ENCODE data around the gene STK24. TPM values are rescaled to one million over a fixed set of nuclear protein-coding genes. Genes with fewer than 3 reads are reported as not detected.
A peak's percentile ranks its signal among the peaks of the same experiment; 100 is the strongest.
"Not testable (repeated sequence)": the region's sequence is repeated elsewhere in the genome, so short reads cannot be mapped to it uniquely, and the experiment has no call there.

STK24 gene
- total RNA-seq, 1 donor from 2014 or later, result 92.3 TPM

GRCh38 chr13:98413796-98414195 lies 163.1 kb downstream of the STK24 start:
- peaks cover 6% of the 10 kb centered on the region for H3K27me3 Mint-ChIP-seq (ENCODE audit: unreplicated experiment)
- DNase-seq (ENCODE audit: low spot score), result no peak
- H3K9me3 Mint-ChIP-seq (ENCODE audit: unreplicated experiment), result no peaks in the 10 kb centered on the region
- no peak overlapping the region for H3K27ac Mint-ChIP-seq (ENCODE audit: unreplicated experiment)
- H3K4me3 Mint-ChIP-seq (ENCODE audit: unreplicated experiment), result no peak overlapping the region
- peaks cover 47% of the 10 kb centered on the region for H3K36me3 Mint-ChIP-seq (ENCODE audit: low read depth, unreplicated experiment)
- TF ChIP-seq, protein P1, sequence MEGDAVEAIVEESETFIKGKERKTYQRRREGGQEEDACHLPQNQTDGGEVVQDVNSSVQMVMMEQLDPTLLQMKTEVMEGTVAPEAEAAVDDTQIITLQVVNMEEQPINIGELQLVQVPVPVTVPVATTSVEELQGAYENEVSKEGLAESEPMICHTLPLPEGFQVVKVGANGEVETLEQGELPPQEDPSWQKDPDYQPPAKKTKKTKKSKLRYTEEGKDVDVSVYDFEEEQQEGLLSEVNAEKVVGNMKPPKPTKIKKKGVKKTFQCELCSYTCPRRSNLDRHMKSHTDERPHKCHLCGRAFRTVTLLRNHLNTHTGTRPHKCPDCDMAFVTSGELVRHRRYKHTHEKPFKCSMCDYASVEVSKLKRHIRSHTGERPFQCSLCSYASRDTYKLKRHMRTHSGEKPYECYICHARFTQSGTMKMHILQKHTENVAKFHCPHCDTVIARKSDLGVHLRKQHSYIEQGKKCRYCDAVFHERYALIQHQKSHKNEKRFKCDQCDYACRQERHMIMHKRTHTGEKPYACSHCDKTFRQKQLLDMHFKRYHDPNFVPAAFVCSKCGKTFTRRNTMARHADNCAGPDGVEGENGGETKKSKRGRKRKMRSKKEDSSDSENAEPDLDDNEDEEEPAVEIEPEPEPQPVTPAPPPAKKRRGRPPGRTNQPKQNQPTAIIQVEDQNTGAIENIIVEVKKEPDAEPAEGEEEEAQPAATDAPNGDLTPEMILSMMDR (IDR thresholded peaks at IDR 0.05; ENCODE audit: unreplicated experiment), result no peak
- H3K4me1 Mint-ChIP-seq (ENCODE audit: unreplicated experiment), result peaks cover 34% of the 10 kb centered on the region

- H3K4me3 Mint-ChIP-seq (ENCODE audit: unreplicated experiment); DNase-seq (ENCODE audit: low spot score); H3K27me3 Mint-ChIP-seq (ENCODE audit: unreplicated experiment); H3K9me3 Mint-ChIP-seq (ENCODE audit: unreplicated experiment): not testable (repeated sequence)
- Mint-ChIP-seq H3K27ac (ENCODE audit: unreplicated experiment) (peak overlapping the region; percentile 59), H3K4me1 (ENCODE audit: unreplicated experiment) (peaks cover 34% of the 10 kb centered on the region), H3K36me3 (ENCODE audit: low read depth, unreplicated experiment) (peaks cover 47% of the 10 kb centered on the region)
Measured at GRCh38 chr13:98413278-98413677, 163.6 kb downstream of the STK24 start.

DNA sequence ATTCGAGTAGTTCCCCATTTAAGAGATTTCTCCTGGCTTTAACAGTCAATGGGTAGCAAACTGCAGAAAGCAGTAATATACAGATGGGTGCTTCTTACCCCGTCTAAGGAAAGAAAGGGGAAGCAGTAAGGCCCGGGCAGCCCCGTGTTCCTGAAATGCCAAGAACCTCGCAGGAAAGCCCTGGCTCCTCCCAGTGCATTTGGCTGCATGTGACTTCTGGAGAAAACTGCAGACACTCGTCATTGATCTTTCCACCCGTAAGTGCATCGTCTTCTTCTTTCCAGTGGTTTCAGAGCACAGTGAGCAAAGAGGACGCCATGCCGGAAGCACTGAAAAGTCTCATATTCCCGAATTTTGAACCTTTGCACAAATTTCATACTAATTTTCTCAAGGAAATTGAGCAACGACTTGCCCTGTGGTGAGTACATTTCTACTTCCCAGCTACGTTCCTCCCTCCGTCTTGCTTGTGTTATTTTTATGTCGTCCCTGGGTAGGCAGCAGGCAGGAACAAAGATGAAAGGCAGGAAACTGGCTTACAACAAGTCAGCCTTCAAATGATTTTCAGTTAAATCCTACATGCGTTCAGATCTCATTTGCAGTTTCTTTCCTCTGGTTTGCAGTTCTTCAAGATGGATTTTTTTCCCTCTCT lies 165.2 kb downstream of the STK24 start:
- H3K4me3 Mint-ChIP-seq (ENCODE audit: unreplicated experiment), result peak overlapping the region; percentile 0
- H3K4me1 Mint-ChIP-seq (ENCODE audit: unreplicated experiment), result peaks cover 38% of the 10 kb centered on the region
- TF ChIP-seq, protein P1 (IDR thresholded peaks at IDR 0.05; ENCODE audit: unreplicated experiment), result no peak
- H3K36me3 Mint-ChIP-seq (ENCODE audit: low read depth, unreplicated experiment), result peaks cover 38% of the 10 kb centered on the region
- DNase-seq (ENCODE audit: low spot score), result peak; percentile 49
- H3K9me3 Mint-ChIP-seq (ENCODE audit: unreplicated experiment), result no peaks in the 10 kb centered on the region
- peak overlapping the region; percentile 88 for H3K27ac Mint-ChIP-seq (ENCODE audit: unreplicated experiment)
- peaks cover 6% of the 10 kb centered on the region for H3K27me3 Mint-ChIP-seq (ENCODE audit: unreplicated experiment)

DNA sequence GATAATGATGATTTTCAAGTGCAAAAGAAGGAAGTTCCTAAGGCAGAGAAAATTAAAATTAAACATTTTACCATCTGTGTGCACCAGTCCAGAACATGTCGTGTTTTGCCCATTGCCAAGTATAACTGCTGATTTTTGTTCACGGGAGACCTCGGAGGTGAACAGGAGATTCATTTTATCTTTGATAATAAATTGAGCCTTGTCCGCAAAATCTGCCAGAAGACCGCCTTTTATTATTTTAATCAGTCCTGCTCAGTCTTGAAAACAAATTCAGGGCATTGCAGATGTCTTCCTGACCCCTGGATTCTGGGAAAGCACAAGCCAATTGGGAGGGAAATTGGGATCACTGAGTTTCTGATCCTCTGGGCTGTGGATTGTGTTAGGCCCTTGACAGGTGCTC lies 165.9 kb downstream of the STK24 start:
- Mint-ChIP-seq H3K27ac (ENCODE audit: unreplicated experiment) (peak overlapping the region; percentile 88), H3K36me3 (ENCODE audit: low read depth, unreplicated experiment) (peaks cover 32% of the 10 kb centered on the region), H3K27me3 (ENCODE audit: unreplicated experiment) (peaks cover 6% of the 10 kb centered on the region)

GRCh38 chr13:98410612-98411011 lies 166.3 kb downstream of the STK24 start:
- DNase-seq (ENCODE audit: low spot score), result no peak
- H3K4me3 Mint-ChIP-seq (ENCODE audit: unreplicated experiment), result no peak overlapping the region
- no peaks in the 10 kb centered on the region for H3K9me3 Mint-ChIP-seq (ENCODE audit: unreplicated experiment)
- H3K4me1 Mint-ChIP-seq (ENCODE audit: unreplicated experiment), result peaks cover 44% of the 10 kb centered on the region
- H3K27me3 Mint-ChIP-seq (ENCODE audit: unreplicated experiment), result peaks cover 6% of the 10 kb centered on the region
- peaks cover 28% of the 10 kb centered on the region for H3K36me3 Mint-ChIP-seq (ENCODE audit: low read depth, unreplicated experiment)
- peak overlapping the region; percentile 88 for H3K27ac Mint-ChIP-seq (ENCODE audit: unreplicated experiment)
- TF ChIP-seq, protein P1 (IDR thresholded peaks at IDR 0.05; ENCODE audit: unreplicated experiment), result no peak

More for the DNA sequence above, 165.9 kb downstream of the STK24 start:
- H3K4me1 Mint-ChIP-seq (ENCODE audit: unreplicated experiment), result peaks cover 44% of the 10 kb centered on the region
- DNase-seq (ENCODE audit: low spot score), result no peak
- TF ChIP-seq, protein P1 (IDR thresholded peaks at IDR 0.05; ENCODE audit: unreplicated experiment), result no peak
- no peaks in the 10 kb centered on the region for H3K9me3 Mint-ChIP-seq (ENCODE audit: unreplicated experiment)
- no peak overlapping the region for H3K4me3 Mint-ChIP-seq (ENCODE audit: unreplicated experiment)

Measured in endothelial cell (in vitro differentiated cells).